ENCODE measurements around the gene PDZD7. TPM values are rescaled to one million over a fixed set of nuclear protein-coding genes. Genes with fewer than 3 reads are reported as not detected.

PDZD7 gene
- total RNA-seq, 4 donors from 2014 or later = under 0.01 to 1.3 (median 0.61) TPM; not detected in 1

DNA sequence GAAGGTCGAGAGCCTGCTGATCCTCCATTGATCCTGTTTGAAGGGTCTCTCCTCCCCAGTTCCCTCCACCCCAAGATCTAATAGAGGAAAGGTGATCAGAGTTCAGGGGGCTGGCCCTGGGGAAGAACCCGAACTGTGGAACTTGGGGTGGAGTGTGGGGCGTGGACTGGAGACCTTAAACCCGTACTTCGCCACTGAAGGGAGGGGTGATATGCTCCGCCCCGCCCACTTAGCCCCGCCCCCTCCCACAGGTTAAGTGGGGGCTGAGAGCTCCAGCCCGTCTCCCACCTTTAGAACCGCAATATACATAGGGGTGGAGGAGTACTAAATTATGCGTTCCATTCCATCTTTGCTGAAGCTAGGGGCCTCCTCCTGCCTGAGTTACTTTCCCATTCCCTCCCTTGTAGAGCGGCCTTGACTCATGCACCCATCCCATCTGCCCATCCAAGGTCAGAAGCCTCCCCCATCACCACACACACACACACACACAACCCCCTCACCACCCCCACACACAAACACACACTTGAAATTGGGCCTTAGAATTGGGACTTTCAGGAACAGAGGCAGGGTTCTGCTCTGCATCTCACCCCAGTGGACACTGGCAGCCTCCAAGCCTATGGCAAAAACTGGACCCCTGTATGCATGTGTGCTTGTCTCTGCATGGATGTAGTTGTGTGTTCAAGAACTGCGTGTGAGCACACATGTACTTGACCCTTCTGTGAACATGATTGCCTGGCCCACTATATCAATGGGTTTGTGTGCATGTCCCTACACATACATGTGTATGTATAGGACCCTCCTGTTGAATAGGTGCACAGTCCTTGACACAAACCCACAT lies 60.6 kb downstream of the PDZD7 start:
- H3K4me1 ChIP-seq = peaks cover 0 to 11% of the 10 kb centered on the region in 2 donors
- intact Hi-C loops (cut with DNase I; ENCODE audit: low total_unique reads) = no loop called here
- no peak overlapping the region for H3K27ac ChIP-seq
- TF ChIP-seq CTCF (IDR thresholded peaks at IDR 0.05) (no peak), POLR2A (IDR thresholded peaks at IDR 0.05) (no peak)
- no peaks in the 10 kb centered on the region for H3K9me3 ChIP-seq
- no peak for DNase-seq
- H3K27me3 ChIP-seq = no peaks in the 10 kb centered on the region
- peak overlapping the region; percentile 47 to 52 for H3K4me3 ChIP-seq
- no peaks in the 10 kb centered on the region for H3K36me3 ChIP-seq

DNA sequence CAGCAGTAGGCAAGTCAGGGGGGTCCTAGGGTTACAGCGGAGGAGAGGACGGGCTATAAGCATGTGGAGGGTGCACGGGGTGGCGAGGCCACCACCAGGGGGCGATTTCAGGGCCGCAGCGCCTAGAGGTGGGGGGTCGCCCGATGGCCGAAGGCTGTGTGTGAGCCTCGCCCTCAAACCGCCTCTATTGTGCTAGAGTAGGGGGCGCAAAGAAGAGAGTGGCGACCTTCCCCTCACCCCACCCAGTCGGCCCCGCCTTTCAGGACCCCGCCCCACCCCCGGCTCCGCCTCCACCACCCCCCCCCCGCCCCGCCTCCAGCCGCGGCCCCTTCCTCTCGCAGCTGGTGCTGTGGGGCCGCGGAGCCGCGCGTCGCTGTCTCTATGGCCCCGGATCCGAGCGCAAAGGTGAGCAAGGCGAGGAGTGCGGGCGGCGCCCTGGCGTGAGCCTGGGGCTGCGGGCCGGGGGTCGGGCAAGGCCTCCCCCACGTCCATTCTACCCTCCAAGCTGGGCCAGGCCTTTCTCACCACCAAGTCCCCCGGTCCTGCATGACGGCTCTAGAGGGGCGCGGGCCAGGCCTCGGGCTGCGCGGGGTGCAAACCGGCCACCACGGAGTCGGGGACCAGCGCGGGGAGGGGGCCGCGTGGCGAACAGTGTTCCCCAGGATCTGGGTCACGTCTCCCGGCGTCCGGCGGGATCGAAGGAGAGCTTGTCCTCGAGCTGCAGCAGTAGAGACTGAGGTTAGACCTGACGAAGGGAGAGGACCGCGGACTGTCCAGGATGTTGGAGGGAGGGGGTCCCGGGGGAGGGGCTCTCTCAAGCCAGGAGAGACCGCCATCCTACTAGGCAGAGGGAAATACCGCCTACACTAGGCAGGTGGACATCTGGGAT lies 61.5 kb downstream of the PDZD7 start, which contains the start of gene SEMA4G:
TSS of gene SEMA4G (plus strand) at position 318 of the 889 bp plus-strand sequence. CDS start 3,409 bp downstream, outside the sequence.
- peak within 1 kb of the TSS; percentile 47 to 52 for H3K4me3 ChIP-seq
- no peak for TF ChIP-seq POLR2A (IDR thresholded peaks at IDR 0.05)
- peak; percentile 60 to 80 (median 69) for TF ChIP-seq CTCF (IDR thresholded peaks at IDR 0.05)
- H3K27ac ChIP-seq = no peak within 1 kb of the TSS
- no peaks in the 10 kb centered on the region for H3K9me3 ChIP-seq
- peaks cover 0 to 11% of the 10 kb centered on the region in 2 donors for H3K4me1 ChIP-seq
- DNase-seq = peak; percentile 47 to 51
- no peaks in the 10 kb centered on the region for H3K27me3 ChIP-seq
- intact Hi-C loops (cut with DNase I; ENCODE audit: low total_unique reads) = no loop called here
- no peaks in the 10 kb centered on the region for H3K36me3 ChIP-seq

GRCh38 chr10:100968863-100969186 lies 62.1 kb downstream of the PDZD7 start:
- no peaks in the 10 kb centered on the region for H3K36me3 ChIP-seq
- peaks cover 0 to 11% of the 10 kb centered on the region in 2 donors for H3K4me1 ChIP-seq
- DNase-seq = no peak
- no peaks in the 10 kb centered on the region for H3K9me3 ChIP-seq
- no peak overlapping the region for H3K27ac ChIP-seq
- H3K27me3 ChIP-seq = no peaks in the 10 kb centered on the region
- no peak for TF ChIP-seq CTCF (IDR thresholded peaks at IDR 0.05)
- intact Hi-C loops (cut with DNase I; ENCODE audit: low total_unique reads) = no loop called here
- peak overlapping the region; percentile 47 to 52 for H3K4me3 ChIP-seq

DNA sequence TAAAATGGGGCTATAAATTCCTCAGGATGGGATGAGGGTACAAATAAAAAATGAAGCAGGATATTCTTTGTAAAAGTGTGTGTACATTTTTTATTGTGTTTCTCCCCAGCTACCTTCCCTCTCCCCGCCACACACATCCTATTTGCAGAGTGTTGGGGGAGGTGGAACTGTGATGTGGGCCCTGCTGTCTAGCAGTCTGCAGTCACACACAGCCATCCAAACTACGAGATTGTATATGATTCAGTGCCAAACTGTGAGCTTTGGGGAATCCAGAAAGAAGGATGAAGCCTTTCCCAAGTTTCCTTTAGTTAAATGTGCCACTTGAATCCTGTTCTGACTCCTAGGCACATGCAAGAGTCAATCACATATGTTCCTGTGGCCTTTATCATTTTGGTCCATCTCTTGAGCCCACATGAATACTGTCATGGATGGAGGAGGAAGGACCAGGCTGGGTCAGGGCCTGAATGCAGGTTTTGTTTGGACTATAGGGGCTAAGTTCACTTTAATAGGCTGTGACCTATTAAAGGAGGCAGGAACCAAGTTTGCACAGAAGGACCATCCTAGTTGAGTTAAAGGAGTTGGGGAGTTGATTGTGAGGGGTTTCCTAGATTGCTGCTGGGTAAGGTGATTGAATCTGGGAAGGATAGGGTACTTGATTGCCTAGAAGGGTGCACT lies 62.7 kb downstream of the PDZD7 start:
- Histone ChIP-seq H3K4me3 (no peak overlapping the region), H3K27me3 (no peaks in the 10 kb centered on the region), H3K27ac (no peak overlapping the region), H3K36me3 (no peaks in the 10 kb centered on the region), H3K4me1 (peaks cover 0 to 11% of the 10 kb centered on the region in 2 donors), H3K9me3 (no peaks in the 10 kb centered on the region)
- intact Hi-C loops (cut with DNase I; ENCODE audit: low total_unique reads) = no loop called here
- no peak for TF ChIP-seq POLR2A (IDR thresholded peaks at IDR 0.05)
- TF ChIP-seq CTCF (IDR thresholded peaks at IDR 0.05) = no peak
- no peak for DNase-seq
